ENCODE measurements around the gene SPTBN5. TPM values are rescaled to one million over a fixed set of nuclear protein-coding genes. Genes with fewer than 3 reads are reported as not detected.
A peak's percentile ranks its signal among the peaks of the same experiment; 100 is the strongest.

SPTBN5 gene
- total RNA-seq, 2 donors from 2014 or later: 0.72 to 2.3 TPM

- no peak for TF ChIP-seq CTCF (IDR thresholded peaks at IDR 0.05)
- intact Hi-C loops (cut with DNase I): no loop called here
- Histone ChIP-seq H3K9me3 (no peaks in the 10 kb centered on the region), H3K27me3 (no peaks in the 10 kb centered on the region), H3K4me1 (peaks cover 4% of the 10 kb centered on the region), H3K27ac (no peak overlapping the region), H3K4me3 (no peak overlapping the region), H3K36me3 (no peaks in the 10 kb centered on the region), H3K9ac (ENCODE audit: low read depth in 2 of 2, low read length in 2 of 2) (no peak overlapping the region)
- DNase-seq: peak; percentile 52
These were observed 26.2 kb upstream of the SPTBN5 start for GRCh38 chr15:41919954-41920538.

- no peak for TF ChIP-seq CTCF (IDR thresholded peaks at IDR 0.05)
- Histone ChIP-seq H3K27ac (no peak overlapping the region), H3K27me3 (no peaks in the 10 kb centered on the region), H3K4me3 (no peak overlapping the region), H3K9me3 (no peaks in the 10 kb centered on the region), H3K36me3 (no peaks in the 10 kb centered on the region), H3K9ac (ENCODE audit: low read depth in 2 of 2, low read length in 2 of 2) (peak overlapping the region in 1 of 2 donors; percentile 24), H3K4me1 (peaks cover 4% of the 10 kb centered on the region)
- intact Hi-C loops (cut with DNase I): no loop called here
- DNase-seq: no peak
These were observed 25.5 kb upstream of the SPTBN5 start for GRCh38 chr15:41919201-41919820.

GRCh38 chr15:41918506-41919126, 24.8 kb upstream of the SPTBN5 start:
- Histone ChIP-seq H3K27ac (no peak overlapping the region), H3K4me1 (peaks cover 4% of the 10 kb centered on the region), H3K9me3 (no peaks in the 10 kb centered on the region), H3K9ac (ENCODE audit: low read depth in 2 of 2, low read length in 2 of 2) (no peak overlapping the region), H3K27me3 (no peaks in the 10 kb centered on the region), H3K4me3 (no peak overlapping the region), H3K36me3 (no peaks in the 10 kb centered on the region)
- intact Hi-C loops (cut with DNase I): no loop called here
- no peak for TF ChIP-seq CTCF (IDR thresholded peaks at IDR 0.05)
- no peak for DNase-seq

- Histone ChIP-seq H3K9me3 (no peaks in the 10 kb centered on the region), H3K4me3 (no peak overlapping the region), H3K27ac (peak overlapping the region; percentile 39), H3K36me3 (no peaks in the 10 kb centered on the region), H3K4me1 (peaks cover 4% of the 10 kb centered on the region), H3K9ac (ENCODE audit: low read depth in 2 of 2, low read length in 2 of 2) (no peak overlapping the region), H3K27me3 (no peaks in the 10 kb centered on the region)
- no peak for DNase-seq
- intact Hi-C loops (cut with DNase I): no loop called here
- no peak for TF ChIP-seq CTCF (IDR thresholded peaks at IDR 0.05)
These were observed 24.0 kb upstream of the SPTBN5 start for GRCh38 chr15:41917767-41918430.

- H3K9ac ChIP-seq (ENCODE audit: low read depth in 2 of 2, low read length in 2 of 2): no peak overlapping the region
- H3K27ac ChIP-seq: no peak overlapping the region
- TF ChIP-seq CTCF (IDR thresholded peaks at IDR 0.05): no peak
- H3K9me3 ChIP-seq: no peaks in the 10 kb centered on the region
- H3K36me3 ChIP-seq: no peaks in the 10 kb centered on the region
- H3K4me3 ChIP-seq: no peak overlapping the region
- intact Hi-C loops (cut with DNase I): no loop called here
- H3K27me3 ChIP-seq: no peaks in the 10 kb centered on the region
- no peaks in the 10 kb centered on the region for H3K4me1 ChIP-seq
- DNase-seq: no peak
These were observed 21.6 kb upstream of the SPTBN5 start for GRCh38 chr15:41915255-41915994.
